ENCODE measurements around the gene LSM12.
"Not testable (repeated sequence)": the region's sequence is repeated elsewhere in the genome, so short reads cannot be mapped to it uniquely, and the experiment has no call there.

GRCh38 chr17:44101858-44102257 is 35.4 kb upstream of the LSM12 start:
- TF ChIP-seq POLR2A (IDR thresholded peaks at IDR 0.05; ENCODE audit: control extremely low read depth in 1 of 2, low read depth in 2 of 2, low read length in 2 of 2); GTF2F1 (IDR thresholded peaks at IDR 0.05; ENCODE audit: borderline replicate concordance, low read depth, low read length); CTCF (IDR thresholded peaks at IDR 0.05; ENCODE audit: control extremely low read depth in 1 of 3, insufficient read depth in 1 of 3, low read depth in 1 of 3, low read length in 3 of 3); POLR2AphosphoS5 (IDR thresholded peaks at IDR 0.05; ENCODE audit: low read depth, low read length): not testable (repeated sequence)

Data from H1 (cell line).